ENCODE measurements around the gene CNEP1R1. TPM values are rescaled to one million over a fixed set of nuclear protein-coding genes. Genes with fewer than 3 reads are reported as not detected.

The CNEP1R1 gene
- total RNA-seq, 2 experiments from 2014 or later = 19.3 to 22.8 TPM

DNA sequence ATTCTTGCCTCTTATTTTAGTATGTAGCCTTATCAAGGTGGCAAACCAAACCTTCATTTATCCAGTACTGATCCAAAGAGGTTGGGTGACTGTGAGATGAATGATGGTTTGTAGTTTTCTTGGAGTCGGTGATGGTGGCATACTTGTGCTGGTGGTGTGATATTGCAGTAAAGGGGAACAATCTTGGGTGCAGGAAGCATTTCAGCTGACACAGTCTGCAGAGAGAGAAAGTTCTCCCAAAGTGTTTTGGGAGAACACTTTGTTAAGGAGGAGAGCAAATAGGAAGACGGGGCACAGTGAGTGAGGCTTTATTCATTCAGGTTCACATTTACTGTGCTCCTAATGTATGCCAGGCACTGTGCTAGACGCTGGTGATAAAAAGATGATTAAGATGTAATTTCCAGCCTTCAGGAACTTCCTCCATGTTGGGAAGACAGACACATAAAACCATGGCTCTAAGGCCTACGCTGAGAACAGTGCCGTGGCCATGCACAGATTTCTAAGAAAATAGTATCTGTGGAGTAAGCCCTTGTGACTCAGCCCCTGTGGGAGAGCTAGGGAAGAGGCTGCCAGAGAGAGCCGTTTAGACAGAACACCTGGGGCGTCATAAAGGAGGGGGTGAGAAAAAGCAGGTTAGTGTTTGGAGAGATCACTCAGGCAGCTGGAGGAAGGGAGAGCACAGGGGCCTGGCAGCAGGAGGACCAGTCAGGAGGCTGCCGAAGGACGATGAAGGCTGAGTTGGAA, 54.5 kb downstream of the CNEP1R1 start:
- H3K9me3 Mint-ChIP-seq (ENCODE audit: low read depth) = no peaks in the 10 kb centered on the region
- no peak for DNase-seq
- no peak overlapping the region for H3K27ac Mint-ChIP-seq
- H3K27me3 Mint-ChIP-seq = no peaks in the 10 kb centered on the region
- POLR2A ChIA-PET = no interaction called here
- peaks cover 14% of the 10 kb centered on the region for H3K4me1 Mint-ChIP-seq
- CTCF ChIA-PET = no interaction called here
- no peak for ATAC-seq
- no peak overlapping the region for H3K4me3 Mint-ChIP-seq
- intact Hi-C loops (cut with DNase I, micrococcal nuclease) = no loop called here
- peaks cover 47% of the 10 kb centered on the region for H3K36me3 Mint-ChIP-seq (ENCODE audit: low read depth)

DNA sequence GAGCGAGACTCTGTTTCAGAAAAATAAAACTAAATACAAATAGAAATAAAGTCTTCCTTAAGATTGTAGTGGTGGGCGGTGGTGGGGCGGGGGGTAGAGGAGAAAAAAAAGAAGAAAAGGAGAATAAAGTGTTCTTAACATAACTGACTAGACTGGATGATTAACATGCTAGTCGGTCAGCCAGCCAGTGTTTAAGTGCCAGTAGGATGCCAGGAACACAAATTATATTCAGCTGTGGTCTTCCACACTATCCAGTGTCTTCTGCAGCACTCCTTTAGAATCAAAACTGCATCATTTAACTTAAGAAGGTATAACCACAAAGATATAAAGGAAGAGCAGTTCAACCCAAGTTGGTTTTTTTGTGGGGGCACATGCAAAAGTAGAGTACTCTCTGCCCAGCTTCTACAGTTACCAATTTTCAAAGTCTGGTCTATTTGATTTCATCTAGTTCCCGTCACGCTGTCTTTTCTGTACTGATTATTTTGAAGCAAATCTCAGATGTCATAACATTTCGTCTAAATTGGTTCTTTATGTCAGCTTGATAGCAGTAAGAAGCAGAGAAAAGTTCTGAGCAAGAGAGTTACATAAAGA, 56.5 kb downstream of the CNEP1R1 start:
- no peak for ATAC-seq
- CTCF ChIA-PET = interaction anchor here (0.7 to 1.7 kb wide), 4 partner anchors 13 to 638 kb away, joined by 3 to 7 read pairs (median 6); no protein-coding TSS in a partner anchor
- no peak overlapping the region for H3K27ac Mint-ChIP-seq
- H3K4me1 Mint-ChIP-seq = peaks cover 12% of the 10 kb centered on the region
- H3K9me3 Mint-ChIP-seq (ENCODE audit: low read depth) = no peaks in the 10 kb centered on the region
- no peaks in the 10 kb centered on the region for H3K27me3 Mint-ChIP-seq
- no peak overlapping the region for H3K4me3 Mint-ChIP-seq
- intact Hi-C loops (cut with DNase I, micrococcal nuclease) = no loop called here
- no peak for DNase-seq
- H3K36me3 Mint-ChIP-seq (ENCODE audit: low read depth) = peaks cover 47% of the 10 kb centered on the region
- POLR2A ChIA-PET = no interaction called here

DNA sequence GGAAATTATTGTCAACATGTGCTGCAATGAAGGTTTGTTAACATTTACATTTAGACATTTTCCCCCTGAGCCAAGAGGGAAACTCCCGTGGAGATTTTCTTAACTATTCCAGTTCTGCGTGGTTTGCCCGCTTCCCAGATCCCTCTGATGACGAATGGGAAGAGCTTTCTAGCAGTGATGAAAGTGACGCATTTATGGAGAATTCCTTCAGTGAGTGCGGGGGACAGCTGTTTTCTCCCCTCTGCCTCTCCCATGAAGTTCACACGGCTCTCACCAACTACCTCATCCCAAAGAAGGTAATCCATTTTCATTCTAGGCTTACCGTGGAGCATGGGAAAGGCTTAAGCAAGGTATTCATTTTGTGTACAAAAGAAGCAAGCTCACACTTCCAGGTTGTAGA, 59.0 kb downstream of the CNEP1R1 start:
- intact Hi-C loops (cut with DNase I, micrococcal nuclease) = no loop called here
- Mint-ChIP-seq H3K36me3 (ENCODE audit: low read depth) (peaks cover 41% of the 10 kb centered on the region), H3K4me3 (no peak overlapping the region), H3K27me3 (no peaks in the 10 kb centered on the region), H3K9me3 (ENCODE audit: low read depth) (no peaks in the 10 kb centered on the region), H3K27ac (no peak overlapping the region), H3K4me1 (peaks cover 3% of the 10 kb centered on the region)
- POLR2A ChIA-PET = no interaction called here
- ATAC-seq = no peak
- CTCF ChIA-PET = interaction anchor here (1.0 to 1.4 kb wide), 3 partner anchors 82 to 271 kb away, joined by 3 to 4 read pairs (median 3); no protein-coding TSS in a partner anchor
- no peak for DNase-seq

DNA sequence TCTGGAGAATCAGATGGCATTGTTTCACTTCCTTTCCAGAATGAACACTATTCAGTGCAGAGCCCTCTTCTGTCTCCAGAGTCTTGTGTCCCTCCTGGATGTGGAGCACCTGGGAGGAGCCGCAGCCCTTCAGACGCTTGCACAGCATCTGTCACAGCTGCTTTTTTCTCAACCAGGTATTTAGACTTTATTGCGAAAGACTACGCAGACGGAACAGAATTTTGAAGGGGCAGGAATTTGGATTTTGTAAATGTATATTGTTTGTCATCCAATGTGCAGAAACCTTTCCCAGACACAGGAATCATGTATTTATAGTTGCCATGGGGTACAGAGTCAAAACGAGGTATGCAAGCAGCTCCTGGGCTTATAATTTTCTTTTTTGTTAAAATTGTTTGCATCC, 61.2 kb downstream of the CNEP1R1 start:
- Mint-ChIP-seq H3K4me1 (no peaks in the 10 kb centered on the region), H3K9me3 (ENCODE audit: low read depth) (no peaks in the 10 kb centered on the region), H3K27me3 (no peaks in the 10 kb centered on the region), H3K4me3 (no peak overlapping the region), H3K27ac (no peak overlapping the region), H3K36me3 (ENCODE audit: low read depth) (peaks cover 32% of the 10 kb centered on the region)
- POLR2A ChIA-PET = no interaction called here
- ATAC-seq (no peak), DNase-seq (no peak)
- intact Hi-C loops (cut with DNase I, micrococcal nuclease) = no loop called here
- CTCF ChIA-PET = interaction anchor here (0.8 kb wide), 1 partner anchor 124 kb away, joined by 4 read pairs; no protein-coding TSS in a partner anchor

Other genes with a start within 250 kb of the CNEP1R1 start
- gene ZNF423, start 169.1 kb upstream of the CNEP1R1 start, total RNA-seq = not detected
- 10 to 100 TPM; 22.2 to 28.7 TPM for gene HEATR3, start 40.7 kb downstream of the CNEP1R1 start, total RNA-seq
- 10 to 100 TPM; 19.3 to 22.4 TPM for gene TENT4B, start 128.1 kb downstream of the CNEP1R1 start, total RNA-seq
- gene ADCY7, start 241.3 kb downstream of the CNEP1R1 start, total RNA-seq = 10 to 100 TPM; 51.8 to 85.3 TPM